GM12892 (cell line): Measurements from ENCODE around the gene C1QTNF6.

Experiments
- POLR2A ChIP-seq: IDR thresholded peaks from 2 replicates; pipeline ENCODE4 v1.6.1; 2011; ENCODE audit warnings: low read depth, low read length, control low read depth
- POLR2AphosphoS5 ChIP-seq: IDR thresholded peaks from 2 replicates; pipeline ENCODE4 v1.6.1; 2011; ENCODE audit warnings: low read depth, low read length, control low read depth

GRCh38 chr22:37229012-37229804 lies 41.2 kb upstream of the C1QTNF6 start:
- no peak for TF ChIP-seq POLR2A
- TF ChIP-seq POLR2AphosphoS5: no peak
